ENCODE data around the gene CACHD1.

CACHD1 gene

GRCh38 chr1:64654519-64655341 lies 184.8 kb downstream of the CACHD1 start:
- no peaks in the 10 kb centered on the region for H3K4me1 ChIP-seq (ENCODE audit: low read length)
- H3K27me3 ChIP-seq (ENCODE audit: low read depth, low read length): no peaks in the 10 kb centered on the region
- no peak overlapping the region for H3K9ac ChIP-seq (ENCODE audit: low read length)
- TF ChIP-seq EZH2phosphoT487 (IDR thresholded peaks at IDR 0.05; ENCODE audit: low read depth) (no peak), CTCF (IDR thresholded peaks at IDR 0.05; ENCODE audit: low read depth, low read length) (no peak)
- no peak overlapping the region for H3K27ac ChIP-seq (ENCODE audit: low read length)
- no peak overlapping the region for H3K4me3 ChIP-seq (ENCODE audit: low read length)
- no peaks in the 10 kb centered on the region for H3K36me3 ChIP-seq (replicated peaks; ENCODE audit: low read depth, low read length)
- H3K9me3 ChIP-seq (ENCODE audit: insufficient read depth, low read length): no peaks in the 10 kb centered on the region
- H3K79me2 ChIP-seq (ENCODE audit: low read length): no peaks in the 10 kb centered on the region
- H3K4me2 ChIP-seq (ENCODE audit: low read length): no peak overlapping the region
- no peaks in the 10 kb centered on the region for H4K20me1 ChIP-seq (ENCODE audit: insufficient read depth, low read length)
- H2AFZ ChIP-seq (ENCODE audit: low read depth, low read length): no peak overlapping the region

- no peaks in the 10 kb centered on the region for H3K9me3 ChIP-seq (ENCODE audit: insufficient read depth, low read length)
- no peak overlapping the region for H3K4me2 ChIP-seq (ENCODE audit: low read length)
- H3K27me3 ChIP-seq (ENCODE audit: low read depth, low read length): no peaks in the 10 kb centered on the region
- TF ChIP-seq CTCF (IDR thresholded peaks at IDR 0.05; ENCODE audit: low read depth, low read length) (no peak), EZH2phosphoT487 (IDR thresholded peaks at IDR 0.05; ENCODE audit: low read depth) (no peak)
- no peak overlapping the region for H3K4me3 ChIP-seq (ENCODE audit: low read length)
- H4K20me1 ChIP-seq (ENCODE audit: insufficient read depth, low read length): no peaks in the 10 kb centered on the region
- no peak overlapping the region for H3K27ac ChIP-seq (ENCODE audit: low read length)
- H3K79me2 ChIP-seq (ENCODE audit: low read length): no peaks in the 10 kb centered on the region
- no peaks in the 10 kb centered on the region for H3K4me1 ChIP-seq (ENCODE audit: low read length)
- H2AFZ ChIP-seq (ENCODE audit: low read depth, low read length): no peak overlapping the region
- H3K9ac ChIP-seq (ENCODE audit: low read length): no peak overlapping the region
- no peaks in the 10 kb centered on the region for H3K36me3 ChIP-seq (replicated peaks; ENCODE audit: low read depth, low read length)
Observed at GRCh38 chr1:64655861-64656260, 185.9 kb downstream of the CACHD1 start.

GRCh38 chr1:64659478-64660138 lies 189.7 kb downstream of the CACHD1 start:
- no peaks in the 10 kb centered on the region for H3K79me2 ChIP-seq (ENCODE audit: low read length)
- no peaks in the 10 kb centered on the region for H3K4me1 ChIP-seq (ENCODE audit: low read length)
- no peak overlapping the region for H2AFZ ChIP-seq (ENCODE audit: low read depth, low read length)
- H3K4me2 ChIP-seq (ENCODE audit: low read length): no peak overlapping the region
- H3K9ac ChIP-seq (ENCODE audit: low read length): no peak overlapping the region
- H3K36me3 ChIP-seq (replicated peaks; ENCODE audit: low read depth, low read length): no peaks in the 10 kb centered on the region
- no peaks in the 10 kb centered on the region for H4K20me1 ChIP-seq (ENCODE audit: insufficient read depth, low read length)
- H3K4me3 ChIP-seq (ENCODE audit: low read length): no peak overlapping the region
- no peaks in the 10 kb centered on the region for H3K9me3 ChIP-seq (ENCODE audit: insufficient read depth, low read length)
- H3K27me3 ChIP-seq (ENCODE audit: low read depth, low read length): no peaks in the 10 kb centered on the region
- H3K27ac ChIP-seq (ENCODE audit: low read length): no peak overlapping the region
- TF ChIP-seq CTCF (IDR thresholded peaks at IDR 0.05; ENCODE audit: low read depth, low read length) (no peak), EZH2phosphoT487 (IDR thresholded peaks at IDR 0.05; ENCODE audit: low read depth) (no peak)

GRCh38 chr1:64663668-64664067 lies 193.7 kb downstream of the CACHD1 start:
- Histone ChIP-seq H3K4me2 (ENCODE audit: low read length) (no peak overlapping the region), H3K27ac (ENCODE audit: low read length) (no peak overlapping the region), H3K9ac (ENCODE audit: low read length) (no peak overlapping the region), H3K4me1 (ENCODE audit: low read length) (no peaks in the 10 kb centered on the region), H2AFZ (ENCODE audit: low read depth, low read length) (no peak overlapping the region), H3K9me3 (ENCODE audit: insufficient read depth, low read length) (no peaks in the 10 kb centered on the region), H3K4me3 (ENCODE audit: low read length) (no peak overlapping the region), H4K20me1 (ENCODE audit: insufficient read depth, low read length) (no peaks in the 10 kb centered on the region), H3K36me3 (replicated peaks; ENCODE audit: low read depth, low read length) (no peaks in the 10 kb centered on the region), H3K27me3 (ENCODE audit: low read depth, low read length) (no peaks in the 10 kb centered on the region), H3K79me2 (ENCODE audit: low read length) (no peaks in the 10 kb centered on the region)
- TF ChIP-seq CTCF (IDR thresholded peaks at IDR 0.05; ENCODE audit: low read depth, low read length) (peak; percentile 27), EZH2phosphoT487 (IDR thresholded peaks at IDR 0.05; ENCODE audit: low read depth) (no peak)
